ENCODE measurements around the gene LPAR1.

DNA sequence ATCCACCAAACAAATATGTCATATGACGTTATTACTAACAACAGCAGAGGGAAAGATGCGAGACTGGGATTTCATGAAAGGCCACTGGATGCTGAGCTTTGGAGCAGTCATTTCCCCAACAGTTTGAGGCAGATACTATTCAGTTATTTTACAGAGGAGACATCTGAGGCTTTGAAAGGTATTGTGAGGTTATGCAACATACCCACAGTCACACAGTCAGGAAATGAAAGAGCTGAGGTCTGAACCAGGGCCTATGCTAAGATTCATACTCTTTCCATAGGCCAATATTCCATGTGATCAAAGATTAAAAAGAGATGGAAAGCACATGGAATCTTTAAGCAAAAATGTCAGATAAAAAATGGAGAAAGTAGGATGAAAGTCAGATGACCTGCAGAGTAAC is 63.0 kb downstream of the LPAR1 start:
- TF ChIP-seq, protein P1, sequence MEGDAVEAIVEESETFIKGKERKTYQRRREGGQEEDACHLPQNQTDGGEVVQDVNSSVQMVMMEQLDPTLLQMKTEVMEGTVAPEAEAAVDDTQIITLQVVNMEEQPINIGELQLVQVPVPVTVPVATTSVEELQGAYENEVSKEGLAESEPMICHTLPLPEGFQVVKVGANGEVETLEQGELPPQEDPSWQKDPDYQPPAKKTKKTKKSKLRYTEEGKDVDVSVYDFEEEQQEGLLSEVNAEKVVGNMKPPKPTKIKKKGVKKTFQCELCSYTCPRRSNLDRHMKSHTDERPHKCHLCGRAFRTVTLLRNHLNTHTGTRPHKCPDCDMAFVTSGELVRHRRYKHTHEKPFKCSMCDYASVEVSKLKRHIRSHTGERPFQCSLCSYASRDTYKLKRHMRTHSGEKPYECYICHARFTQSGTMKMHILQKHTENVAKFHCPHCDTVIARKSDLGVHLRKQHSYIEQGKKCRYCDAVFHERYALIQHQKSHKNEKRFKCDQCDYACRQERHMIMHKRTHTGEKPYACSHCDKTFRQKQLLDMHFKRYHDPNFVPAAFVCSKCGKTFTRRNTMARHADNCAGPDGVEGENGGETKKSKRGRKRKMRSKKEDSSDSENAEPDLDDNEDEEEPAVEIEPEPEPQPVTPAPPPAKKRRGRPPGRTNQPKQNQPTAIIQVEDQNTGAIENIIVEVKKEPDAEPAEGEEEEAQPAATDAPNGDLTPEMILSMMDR (IDR thresholded peaks at IDR 0.05): no peak
- no peak for TF ChIP-seq EZH2 (IDR thresholded peaks at IDR 0.05; ENCODE audit: borderline replicate concordance, insufficient read depth, low read depth, low read length, poor library complexity, severe bottlenecking)

Data from B cell (primary cell).